Activated CD4-positive, alpha-beta T cell treated with anti-CD3 and anti-CD28 coated beads, Interleukin-2, amount 50 U/mL, for 4 hours (primary cell): ENCODE results near the gene ALG8.
"Not testable (repeated sequence)": the region's sequence is repeated elsewhere in the genome, so short reads cannot be mapped to it uniquely, and the experiment has no call there.

Experiments
- DNase-seq, 2 experiments: peaks; one replicate each; pipeline ENCODE4 v3.0.0-alpha.2; 2020

ALG8 gene

DNA sequence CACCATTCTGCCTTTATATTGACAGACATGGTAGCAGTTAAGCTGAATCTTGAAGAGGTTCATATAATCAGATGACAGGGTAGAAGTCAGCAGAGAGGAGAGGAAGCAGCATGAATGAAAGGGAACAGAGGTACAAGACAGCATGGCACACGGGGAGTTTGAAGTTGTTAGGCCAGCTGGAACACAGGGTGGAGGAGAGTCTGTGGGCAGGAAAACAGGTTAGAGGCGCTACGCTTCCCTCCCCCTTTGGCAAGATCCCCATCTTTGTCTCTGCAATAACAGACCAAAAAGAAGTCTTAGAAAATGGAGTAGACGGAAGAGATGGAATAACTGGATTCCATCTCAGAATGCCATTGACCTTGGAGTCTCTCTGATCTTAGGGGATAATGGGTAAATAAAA lies 39.8 kb downstream of the ALG8 start:
- no peak for DNase-seq

DNA sequence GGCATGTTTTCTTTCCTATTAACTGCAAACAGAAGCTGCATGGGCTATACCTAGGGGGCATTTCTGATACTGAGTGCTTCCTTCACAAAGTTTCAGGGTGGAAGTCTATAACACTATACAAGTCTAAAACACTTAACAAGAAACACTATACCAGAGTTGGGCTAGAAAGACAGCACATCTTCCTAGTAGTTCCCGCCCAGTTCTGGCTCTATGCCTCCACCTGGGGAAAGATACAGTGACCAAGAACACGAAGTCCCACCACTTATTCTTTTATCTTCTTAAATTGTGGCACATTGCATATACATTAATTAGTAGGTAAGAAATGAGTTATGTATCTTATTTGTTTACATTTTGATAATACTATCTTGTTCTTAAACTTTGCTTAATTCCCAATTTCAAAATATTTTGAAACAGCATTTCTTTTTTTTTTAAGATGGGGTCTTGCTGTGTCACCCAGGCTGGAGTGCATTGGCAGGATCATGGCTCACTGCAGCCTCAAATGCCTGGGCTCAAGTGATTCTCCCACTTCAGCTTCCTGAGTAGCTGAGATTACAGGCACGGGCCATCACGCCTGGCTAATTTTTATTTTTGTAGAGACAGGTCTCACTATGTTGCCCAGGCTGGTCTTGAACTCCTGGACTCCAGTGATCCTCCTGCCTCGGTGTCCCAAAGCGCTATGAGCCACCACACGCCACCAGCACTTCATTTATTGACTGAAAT lies 41.6 kb downstream of the ALG8 start:
- DNase-seq: no peak

DNA sequence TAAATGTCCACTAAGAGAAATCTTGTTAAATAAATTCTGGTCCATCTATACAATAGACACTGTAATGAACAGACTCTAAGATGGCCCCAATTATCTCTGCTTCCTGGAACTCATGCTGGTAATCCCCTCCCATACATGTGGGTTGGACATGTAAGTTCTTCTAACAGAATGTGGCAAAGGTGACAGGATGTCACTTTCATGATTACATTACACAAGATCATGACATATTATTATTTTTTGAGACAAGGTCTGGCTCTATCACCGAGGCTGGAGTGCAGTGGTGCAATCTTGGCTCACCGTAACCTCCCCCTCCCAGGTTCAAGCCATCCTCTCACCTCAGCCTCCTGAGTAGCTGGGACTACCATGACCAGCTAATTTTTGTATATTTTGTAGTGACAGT lies 45.2 kb downstream of the ALG8 start:
- DNase-seq: no peak

DNA sequence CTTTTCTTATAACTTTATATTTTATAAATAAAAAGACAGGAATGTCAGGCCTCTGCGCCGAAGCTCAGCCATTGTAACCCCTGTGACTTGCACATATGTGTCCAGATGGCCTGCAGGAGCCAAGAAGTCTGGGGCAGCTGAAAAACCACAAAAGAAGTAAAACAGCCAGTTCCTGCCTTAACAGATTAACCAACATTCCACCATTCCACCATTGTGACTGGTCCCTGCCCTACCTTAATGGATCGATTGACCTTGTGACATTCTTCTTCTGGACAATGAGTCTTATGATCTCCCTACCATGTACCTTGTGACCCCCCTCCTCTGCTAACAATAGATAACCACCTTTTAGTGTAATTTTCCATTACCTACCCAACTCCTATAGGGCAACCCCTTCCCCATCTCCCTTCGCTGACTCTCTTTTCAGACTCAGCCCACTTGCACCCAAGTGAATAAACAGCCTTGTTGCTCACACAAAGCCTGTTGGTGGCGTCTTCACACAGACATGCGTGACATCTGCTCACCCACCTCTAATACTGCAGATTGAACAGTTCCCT lies 52.8 kb downstream of the ALG8 start:
- not testable (repeated sequence) for DNase-seq

DNA sequence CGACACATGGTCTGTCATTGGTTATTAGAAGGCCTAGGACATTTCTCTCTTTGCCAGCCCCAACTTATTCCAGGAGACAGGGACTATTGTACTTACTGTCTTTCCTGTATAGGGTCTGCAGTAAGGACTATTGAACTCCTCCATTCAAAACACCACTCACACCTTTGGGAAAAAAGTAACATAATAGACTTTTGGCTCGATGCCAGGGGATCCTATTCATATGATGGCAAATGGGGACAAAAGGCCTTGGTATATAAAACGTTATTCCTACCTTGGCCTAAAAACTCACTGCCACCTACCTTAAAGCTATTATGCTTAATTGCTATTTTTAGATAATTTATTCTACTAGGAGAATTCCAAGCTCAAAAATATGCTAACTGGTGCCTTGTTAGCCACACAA lies 53.5 kb downstream of the ALG8 start:
- DNase-seq: no peak

DNA sequence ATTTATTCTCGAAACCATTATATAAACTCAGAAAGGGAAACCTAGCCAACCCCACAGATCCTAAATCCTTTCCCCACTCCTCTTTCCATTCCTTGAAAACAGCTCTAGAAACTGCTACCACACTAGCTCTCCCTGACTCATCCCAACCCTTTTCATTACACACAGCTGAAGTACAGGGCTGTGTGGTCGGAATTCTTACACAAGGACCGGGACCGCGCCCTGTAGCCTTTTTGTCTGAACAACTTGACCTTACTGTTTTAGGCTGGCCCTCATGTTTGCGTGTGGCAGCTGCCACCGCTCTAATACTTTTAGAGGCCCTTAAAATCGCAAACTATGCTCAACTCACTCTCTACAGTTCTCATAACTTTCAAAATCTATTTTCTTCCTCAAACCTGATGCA lies 54.9 kb downstream of the ALG8 start:
- not testable (repeated sequence) for DNase-seq

DNA sequence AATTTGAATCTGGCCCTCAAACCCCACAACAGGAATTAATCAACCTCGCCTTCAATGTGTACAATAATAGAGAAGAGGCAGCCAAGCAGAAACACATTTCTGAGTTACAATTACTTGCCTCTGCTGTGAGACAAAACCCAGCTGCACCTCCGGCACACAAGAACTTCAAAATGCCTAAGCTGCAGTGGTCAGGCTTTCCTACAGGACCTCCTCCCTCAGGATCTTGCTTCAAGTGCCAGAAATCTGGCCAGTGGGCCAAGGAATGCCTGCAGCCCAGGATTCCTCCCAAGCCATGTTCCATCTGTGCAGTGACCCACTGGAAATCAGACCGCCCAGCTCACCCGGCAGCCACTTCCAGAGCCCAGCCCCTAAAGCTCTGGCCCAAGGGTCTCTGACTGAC lies 56.4 kb downstream of the ALG8 start:
- DNase-seq: no peak

DNA sequence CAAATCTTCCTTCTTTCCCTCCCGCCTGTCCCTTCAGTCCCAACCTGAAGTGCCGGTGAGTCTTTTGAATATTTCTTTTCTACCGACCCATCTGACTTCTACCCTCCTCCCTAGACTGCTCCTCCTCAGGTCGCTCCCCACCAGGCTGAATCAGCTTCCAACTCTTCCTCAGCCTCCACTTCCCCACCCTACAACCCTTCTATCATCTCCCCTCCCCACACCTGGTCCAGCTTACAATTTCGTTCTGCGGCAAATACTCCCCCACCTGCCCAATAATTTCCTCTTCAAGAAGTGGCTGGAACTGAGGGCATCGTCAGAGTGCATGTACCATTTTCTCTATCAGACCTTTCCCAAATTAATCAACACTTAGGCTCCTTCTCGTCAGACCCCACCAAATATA lies 57.3 kb downstream of the ALG8 start:
- DNase-seq: no peak

DNA sequence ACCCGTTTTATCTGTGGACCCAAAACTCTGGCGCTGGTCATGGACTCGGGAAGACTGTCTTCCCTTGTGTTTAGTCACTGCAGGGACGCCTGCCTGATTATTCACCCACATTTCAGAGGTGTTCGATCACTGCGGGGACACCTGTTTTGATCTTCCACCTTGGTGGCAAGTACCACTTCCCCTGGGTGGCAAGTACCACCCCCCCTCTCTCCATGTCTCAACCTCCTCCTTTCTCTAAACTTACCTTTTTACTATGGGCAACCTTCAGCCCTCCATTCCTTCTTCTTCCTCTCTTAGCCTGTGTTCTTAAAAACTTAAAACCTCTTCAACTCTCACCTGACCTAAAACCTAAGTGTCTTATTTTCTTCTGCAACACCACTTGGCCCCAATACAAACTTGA lies 57.8 kb downstream of the ALG8 start:
- DNase-seq: no peak

DNA sequence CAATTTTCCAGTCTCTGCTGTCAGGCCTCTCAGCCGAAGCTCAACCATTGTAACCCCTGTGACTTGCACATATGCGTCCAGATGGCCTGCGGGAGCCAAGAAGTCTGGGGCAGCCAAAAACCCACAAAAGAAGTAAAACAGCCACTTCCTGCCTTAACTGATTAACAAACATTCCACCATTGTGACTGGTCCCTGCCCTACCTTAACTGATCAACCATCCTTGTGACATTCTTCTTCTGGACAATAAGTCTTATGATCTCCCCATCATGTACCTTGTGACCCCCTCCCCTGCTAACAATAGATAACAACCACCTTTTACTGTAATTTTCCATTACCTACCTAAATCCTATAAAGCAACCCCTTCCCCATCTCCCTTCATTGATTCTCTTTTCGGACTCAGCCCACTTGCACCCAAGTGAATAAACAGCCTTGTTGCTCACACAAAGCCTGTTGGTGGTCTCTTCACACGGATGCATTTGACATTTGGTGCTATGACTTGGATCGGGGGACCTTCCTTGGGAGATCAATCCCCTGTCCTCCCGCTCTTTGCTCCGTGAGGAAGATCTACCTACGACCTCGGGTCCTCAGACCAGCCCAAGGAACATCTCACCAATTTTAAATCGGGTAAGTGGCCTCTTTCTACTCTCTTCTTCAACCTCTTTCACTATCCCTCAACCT lies 58.5 kb downstream of the ALG8 start:
- DNase-seq: no peak

DNA sequence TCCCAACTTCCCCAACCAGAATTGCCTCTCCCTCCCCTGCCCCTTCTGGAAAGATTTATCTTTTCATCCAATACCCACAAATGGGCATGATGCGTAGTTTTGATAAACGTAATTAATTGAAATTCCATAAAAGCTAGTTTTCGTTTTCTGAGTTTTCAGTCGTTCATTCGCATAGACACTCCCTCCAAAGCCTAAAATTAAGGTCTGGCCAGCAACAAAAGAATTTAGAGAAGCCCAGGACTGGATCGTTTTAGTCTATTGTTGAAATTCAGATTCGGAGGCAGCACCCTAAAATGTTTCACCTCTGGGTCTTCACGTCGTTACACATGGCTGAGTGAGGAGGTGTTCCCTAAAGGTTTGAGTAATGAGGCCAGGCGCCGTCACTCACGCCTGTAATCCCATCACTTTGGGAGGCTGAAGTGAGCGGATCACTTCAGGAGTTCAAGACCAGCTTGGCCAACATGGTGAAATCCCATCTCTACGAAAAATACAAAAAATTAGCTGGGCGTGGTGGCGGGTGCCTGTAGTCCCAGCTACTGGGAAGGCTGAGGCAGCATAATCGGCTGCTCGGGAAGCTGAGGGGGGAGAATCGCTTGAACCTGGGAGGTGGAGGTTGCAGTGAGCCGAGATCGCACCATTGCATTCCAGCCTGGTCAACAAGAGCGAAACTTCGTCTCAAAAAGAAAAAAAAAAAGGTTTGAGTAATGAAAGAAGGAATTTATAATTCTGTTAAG lies 59.2 kb downstream of the ALG8 start:
- no peak for DNase-seq

DNA sequence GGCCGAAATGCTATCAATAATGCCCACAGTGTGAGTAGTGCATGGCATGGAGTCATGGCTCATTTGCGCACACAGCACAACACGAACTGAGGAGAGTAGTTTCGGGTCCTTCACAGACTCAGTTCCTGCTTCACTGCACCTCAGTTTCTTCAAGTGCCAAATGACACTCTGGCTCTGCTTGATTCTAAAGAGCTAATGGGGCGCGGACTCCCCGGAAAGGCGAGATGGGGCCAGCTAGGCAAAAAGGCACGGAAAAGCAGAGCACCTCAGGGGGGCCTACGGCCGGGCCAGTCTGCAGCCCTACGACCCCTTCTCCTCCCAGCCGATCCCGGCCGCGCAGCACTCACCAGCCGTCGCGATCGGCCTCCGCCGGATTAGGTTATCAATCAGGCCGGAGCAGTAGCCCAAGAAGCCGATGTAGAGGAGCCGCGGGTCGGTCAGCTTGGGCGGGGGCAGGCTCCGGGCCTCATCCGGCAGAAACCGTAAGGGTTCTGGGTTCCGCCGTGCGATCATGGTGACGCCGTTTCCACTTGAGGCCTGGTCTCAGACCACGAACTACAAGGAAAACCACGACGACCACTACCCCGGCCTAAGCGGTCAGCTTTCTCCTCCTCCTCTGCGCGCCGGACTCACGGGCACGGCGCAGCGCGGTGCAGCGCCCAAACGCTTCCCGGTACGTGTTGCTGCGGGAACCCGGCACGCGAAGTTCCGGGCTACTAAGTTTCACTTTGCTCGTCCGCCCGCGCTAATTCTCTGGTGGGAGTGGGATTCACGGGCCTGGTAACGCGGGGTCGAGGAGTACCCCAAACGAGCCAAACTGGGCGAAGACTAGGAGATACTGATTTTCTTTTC lies 60.0 kb downstream of the ALG8 start, which contains the start of gene NDUFC2:
NDUFC2 (minus strand) TSS at position 631 of the 852 bp plus-strand sequence; CDS start at position 513, 118 bp downstream.
- DNase-seq: peak; percentile 54 to 60

DNA sequence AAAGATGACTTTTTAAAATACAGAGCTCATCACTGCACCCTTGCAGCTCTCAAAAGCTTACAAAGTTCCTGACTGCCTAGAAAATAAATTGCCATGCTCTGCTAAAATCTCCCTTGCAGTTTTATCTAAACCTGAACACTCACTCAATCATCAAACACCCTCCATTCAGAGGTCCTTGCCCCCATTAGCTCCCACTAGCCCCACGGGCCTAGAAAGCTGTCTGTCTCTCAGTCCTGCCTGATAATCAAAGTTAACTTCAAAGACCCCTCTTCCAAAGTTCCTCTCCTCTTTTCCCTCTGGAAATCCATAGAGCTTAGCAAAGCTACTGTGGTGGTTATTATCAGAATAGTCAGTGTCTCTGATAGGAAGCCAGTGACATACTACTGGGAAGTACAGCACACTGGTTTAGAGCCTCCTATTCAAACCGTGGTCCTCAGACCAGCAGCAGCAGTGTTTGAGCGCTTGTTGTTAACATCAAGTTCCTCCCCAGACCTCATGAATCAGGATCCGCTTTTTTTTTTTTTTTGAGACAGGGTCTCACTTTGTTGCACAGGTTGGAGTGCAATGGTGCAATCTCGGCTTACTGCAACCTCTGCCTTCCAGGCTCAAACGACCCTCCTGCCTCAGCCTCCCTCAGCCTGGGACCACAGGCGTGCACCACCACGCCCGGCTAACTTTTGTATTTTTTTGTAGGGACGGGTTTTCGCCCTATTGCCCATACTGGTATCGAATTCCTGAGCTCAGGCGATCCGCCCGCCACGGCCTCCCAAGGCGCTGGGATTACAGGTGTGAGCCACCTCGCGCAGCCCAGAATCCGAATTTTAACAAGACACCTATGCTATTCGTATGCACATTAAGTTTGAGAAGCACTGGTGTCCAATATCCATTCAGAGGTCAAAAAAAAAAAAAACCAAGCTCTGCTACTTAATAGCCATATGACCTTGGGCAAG lies 60.9 kb downstream of the ALG8 start:
- DNase-seq: no peak

DNA sequence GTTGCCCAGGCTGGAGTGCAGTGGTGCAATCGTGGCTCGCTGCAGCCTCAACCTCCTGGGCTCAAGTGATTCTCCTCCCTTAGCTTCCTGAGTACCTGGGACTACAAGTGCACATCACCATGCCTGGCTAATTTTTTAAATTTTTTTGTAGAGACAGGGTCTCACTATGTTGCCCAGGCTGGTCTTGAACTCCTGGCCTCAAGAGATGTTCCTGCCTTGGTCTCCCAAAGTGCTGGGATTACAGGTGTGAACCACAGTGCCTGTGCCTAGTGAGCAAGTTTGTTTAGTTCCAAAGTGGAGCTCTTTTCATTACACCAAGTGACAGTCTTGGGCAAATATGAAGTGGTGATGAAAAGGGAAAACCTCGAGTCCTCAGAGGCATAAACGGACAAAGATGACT lies 61.8 kb downstream of the ALG8 start:
- not testable (repeated sequence) for DNase-seq

DNA sequence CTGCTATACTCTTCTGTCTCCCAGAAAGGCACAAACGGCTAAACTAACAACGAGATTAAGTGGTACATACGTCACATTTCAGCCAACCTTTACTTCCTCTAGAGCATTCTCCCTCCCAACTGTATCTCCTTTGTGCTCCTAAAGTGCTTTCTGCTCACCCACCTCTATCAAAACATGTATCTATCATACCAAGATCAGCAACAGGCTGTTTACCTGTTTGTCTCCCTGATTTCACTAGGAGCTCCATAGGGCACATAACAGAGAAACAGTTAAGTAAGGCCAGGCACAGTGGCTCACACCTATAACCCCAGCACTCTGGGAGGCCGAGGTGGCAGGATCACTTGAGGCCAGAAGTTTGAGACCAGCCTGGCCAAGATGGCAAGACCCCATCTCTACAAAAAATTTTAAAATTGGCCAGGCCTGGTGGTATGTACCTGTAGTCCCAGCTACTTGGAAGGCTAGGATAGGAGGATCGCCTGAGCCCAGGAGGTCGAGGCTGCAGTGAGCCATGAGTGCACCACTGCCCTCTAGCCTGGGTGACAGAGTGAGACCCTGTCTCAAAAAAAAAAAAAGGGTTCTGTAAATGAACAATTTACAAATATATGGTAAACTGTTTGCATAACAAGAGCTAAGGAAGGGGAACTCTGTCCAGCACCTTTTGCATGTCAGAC lies 62.6 kb downstream of the ALG8 start:
- no peak for DNase-seq

DNA sequence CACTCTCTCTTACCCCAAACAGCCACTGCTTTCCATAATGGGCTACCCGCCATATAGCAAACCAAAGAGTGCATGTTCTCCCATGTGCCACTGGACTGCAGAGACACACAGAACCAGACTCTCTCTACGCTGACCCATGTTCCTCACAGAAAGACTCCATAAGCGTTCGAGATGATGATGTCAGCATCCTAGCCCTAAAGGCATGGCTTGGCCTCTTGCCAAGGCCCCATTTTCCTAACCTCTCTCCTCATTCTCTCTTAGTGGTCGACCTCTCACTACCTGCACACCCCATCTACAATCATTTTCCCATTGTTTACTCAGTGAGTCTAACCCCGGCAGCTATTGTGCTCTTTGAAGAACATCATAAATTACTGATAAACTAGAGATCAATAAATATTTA lies 64.7 kb downstream of the ALG8 start:
- DNase-seq: no peak

DNA sequence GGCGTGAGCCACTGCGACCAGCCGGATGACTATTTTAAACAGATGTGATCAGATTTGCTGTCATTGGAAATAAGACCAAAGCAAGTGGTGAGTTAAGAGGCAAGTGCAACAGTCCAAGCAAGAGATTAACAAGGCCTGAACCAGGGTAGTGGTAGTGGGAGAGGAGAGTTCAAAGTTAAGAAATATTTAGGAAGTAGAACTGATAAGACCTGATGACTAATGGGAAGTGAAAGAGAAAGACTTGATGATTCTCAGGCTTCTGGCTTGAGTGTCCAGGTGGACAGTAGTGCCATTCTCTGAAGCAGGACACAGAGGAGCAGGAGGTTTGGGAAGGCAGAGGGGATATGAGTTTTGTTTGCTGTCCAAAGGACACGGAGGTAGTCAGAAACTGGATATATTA lies 67.0 kb downstream of the ALG8 start:
- DNase-seq: no peak

DNA sequence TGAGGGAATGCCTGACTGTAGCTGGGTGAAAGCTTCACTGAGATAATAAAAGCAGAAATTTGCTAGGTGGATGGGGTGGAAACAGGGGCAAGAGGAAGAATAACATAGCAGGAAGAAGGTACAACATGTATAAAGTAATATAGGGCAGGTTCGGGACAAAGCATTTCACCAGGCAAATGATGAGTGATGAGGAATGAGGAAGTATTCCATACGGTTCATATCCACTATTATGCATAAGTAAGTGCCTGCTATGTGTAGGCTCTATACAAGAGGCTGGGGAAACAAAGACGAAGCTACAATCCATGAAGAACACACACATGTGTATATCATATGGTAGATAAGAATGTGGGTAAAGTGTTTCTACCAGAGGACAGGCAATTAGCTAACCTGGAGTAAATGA lies 67.7 kb downstream of the ALG8 start:
- DNase-seq: no peak

DNA sequence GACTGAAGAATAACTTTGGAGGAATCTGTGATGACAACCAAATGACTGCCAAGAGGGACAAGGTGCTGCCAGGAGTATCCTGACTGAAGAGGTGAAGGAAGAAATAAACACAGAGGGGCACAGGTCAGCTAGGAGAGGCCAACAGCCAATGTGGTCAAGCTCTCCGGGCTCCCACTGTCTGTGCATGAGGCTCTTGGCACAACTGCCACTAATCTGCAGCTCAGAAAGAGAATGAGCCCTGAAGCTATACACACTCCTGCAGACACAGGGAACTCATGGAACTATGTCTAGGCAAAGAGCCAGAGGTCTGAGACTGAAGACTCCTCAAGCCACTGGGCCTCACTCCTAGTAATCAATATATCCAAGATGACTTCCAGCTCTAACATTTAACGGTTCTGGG lies 68.8 kb downstream of the ALG8 start:
- no peak for DNase-seq

DNA sequence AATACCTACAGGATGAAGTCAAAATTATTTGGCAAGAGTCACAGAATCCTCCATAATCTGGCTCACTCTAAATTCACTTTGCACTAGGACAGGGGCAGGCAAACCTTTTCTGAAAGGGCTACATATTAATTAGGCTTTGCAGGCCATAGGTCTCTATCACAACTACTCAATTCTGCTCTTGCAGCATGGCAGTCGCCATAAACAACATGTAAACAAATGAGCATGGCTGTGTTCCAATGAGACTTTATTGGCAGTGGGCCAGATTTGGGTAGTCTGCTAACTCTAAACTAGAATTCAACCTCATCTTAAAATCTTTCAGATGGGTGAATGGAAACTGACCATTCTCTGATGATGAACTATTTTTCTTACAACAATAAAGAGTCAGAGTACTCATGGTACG lies 70.0 kb downstream of the ALG8 start:
- no peak for DNase-seq

DNA sequence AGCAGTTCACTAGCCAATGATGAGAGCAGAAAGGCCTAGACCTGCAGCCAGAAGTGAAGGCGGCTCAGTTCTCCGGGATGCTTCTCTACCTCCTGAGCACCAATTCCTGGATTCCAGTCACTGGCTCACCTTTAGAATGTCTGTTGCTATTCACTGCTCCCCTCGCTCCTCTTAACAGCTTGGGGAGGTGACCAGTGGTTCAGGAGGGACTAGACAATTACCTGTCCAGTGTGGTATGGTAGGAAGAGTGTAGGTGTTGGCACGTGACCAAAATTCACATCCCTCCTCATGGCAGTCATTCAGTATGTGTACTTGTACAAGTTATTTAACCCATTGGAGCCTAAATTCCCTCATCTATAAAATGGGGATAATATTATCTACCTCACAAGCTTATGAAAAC lies 71.7 kb downstream of the ALG8 start:
- no peak for DNase-seq
